HG02759 (cell line): ENCODE measurements around the gene TRAF3.

ENCODE experiments used
- ATAC-seq: cut with Tn5 transposase; IDR thresholded peaks from one replicate; pipeline ENCODE4 v1.9.1; 2021; ENCODE audit warnings: mild to moderate bottlenecking, moderate library complexity; ENCODE audit not compliant: unreplicated experiment

TRAF3 gene

GRCh38 chr14:102931580-102932285 lies 154.5 kb downstream of the TRAF3 start:
- no peak for ATAC-seq

- ATAC-seq, result no peak
Observed at GRCh38 chr14:102932484-102933248, 155.4 kb downstream of the TRAF3 start.

GRCh38 chr14:102933618-102934231 lies 156.5 kb downstream of the TRAF3 start:
- ATAC-seq, result no peak

GRCh38 chr14:102935756-102936155 lies 158.5 kb downstream of the TRAF3 start:
- no peak for ATAC-seq

DNA sequence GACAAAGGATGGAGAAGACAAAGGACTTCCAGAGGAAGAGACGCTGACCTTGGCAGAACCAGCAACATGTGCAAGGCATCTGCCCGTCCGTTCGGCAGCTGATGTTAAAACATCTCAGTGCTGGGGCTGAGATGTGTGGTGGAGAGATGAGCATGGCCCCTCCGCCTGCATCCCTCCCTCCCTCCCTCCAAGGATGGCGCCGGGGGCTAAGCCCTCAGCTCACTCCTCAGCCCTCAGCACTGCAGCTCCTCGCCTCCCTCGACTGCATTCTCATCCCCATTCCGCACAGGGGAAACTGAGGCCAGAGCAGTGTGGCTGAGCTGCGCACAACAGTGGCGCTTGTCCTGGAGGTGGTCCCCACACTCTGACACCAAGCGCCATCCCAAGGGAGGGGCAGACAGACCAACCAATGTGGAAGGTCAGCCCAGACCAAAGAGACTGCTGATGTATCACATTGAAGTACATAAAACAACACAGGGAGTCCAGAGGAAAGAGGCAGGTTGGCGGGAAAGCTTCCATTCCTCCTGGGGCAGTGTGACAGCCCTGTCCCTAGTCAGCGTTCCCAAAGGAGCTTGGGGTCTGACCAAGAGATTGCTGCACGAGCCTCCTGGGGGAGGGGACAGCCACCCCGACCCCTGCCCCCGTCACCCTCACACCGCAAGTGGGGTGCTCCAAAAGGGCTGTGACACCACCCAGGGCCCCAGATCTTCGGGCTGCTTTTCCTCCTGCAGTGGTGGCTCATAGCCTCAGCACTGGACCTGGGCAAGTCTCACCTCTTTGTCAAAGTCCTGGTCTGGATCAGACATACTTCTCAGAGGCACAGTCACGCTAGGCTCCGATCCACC lies 160.3 kb downstream of the TRAF3 start:
- ATAC-seq, result no peak

- ATAC-seq, result no peak
Observed at GRCh38 chr14:102938191-102938590, 160.9 kb downstream of the TRAF3 start.

DNA sequence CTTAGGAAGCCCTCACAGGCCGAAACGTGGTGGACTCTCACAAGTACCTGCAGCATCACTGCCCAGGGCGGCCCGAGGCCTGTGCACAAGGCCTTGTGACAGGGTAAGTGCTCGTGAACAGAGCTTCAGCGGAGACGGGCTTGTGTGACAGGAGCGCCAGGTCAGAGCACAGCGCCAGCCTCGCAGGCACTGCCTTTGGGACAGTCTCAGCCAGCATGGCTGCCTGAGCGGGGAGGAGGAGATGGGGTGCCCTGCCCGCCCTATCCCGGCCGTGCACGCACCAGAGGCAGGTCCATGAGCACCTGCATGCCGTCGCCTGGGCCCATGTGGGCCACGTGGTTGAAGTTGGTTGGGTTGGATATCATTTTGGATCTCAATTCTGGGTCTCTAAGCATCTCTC lies 162.1 kb downstream of the TRAF3 start:
- no peak for ATAC-seq

DNA sequence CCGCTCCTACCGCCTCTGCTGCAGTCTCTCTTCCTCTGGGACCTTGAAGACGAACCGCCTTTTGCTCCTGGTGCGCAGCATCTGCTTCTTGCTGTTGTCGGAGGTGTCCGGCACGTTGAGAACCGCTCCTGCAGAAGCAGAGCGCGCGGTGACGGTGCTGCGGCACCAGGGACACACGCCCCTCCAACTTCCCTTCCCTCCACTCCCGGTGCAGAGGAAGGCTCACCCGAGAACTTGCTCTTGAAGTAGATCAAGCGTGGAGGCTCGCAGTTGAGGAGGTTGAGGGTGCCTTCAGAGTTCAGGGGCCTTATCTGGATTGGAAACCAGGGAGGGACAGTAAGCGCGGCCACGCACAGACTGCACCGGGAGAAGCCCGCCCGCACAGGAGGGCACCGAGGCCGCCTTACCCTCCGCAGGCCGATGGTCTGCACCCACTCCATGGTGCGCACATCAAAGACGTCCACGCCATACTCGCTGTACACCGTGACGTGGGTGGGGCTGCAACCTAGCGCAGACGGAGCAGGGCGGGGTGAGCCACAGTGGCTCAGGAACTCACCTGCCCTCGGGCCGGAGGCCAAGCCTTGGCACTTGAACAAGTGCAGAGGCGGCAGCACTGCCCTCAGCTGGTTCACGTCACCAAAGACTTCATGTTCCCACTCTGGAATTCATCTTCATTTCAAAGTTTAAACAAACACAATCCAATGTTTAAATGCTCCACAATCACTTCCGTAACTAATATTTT lies 162.7 kb downstream of the TRAF3 start:
- ATAC-seq, result no peak

- ATAC-seq, result no peak
Observed at GRCh38 chr14:102940729-102941362, 163.6 kb downstream of the TRAF3 start.

DNA sequence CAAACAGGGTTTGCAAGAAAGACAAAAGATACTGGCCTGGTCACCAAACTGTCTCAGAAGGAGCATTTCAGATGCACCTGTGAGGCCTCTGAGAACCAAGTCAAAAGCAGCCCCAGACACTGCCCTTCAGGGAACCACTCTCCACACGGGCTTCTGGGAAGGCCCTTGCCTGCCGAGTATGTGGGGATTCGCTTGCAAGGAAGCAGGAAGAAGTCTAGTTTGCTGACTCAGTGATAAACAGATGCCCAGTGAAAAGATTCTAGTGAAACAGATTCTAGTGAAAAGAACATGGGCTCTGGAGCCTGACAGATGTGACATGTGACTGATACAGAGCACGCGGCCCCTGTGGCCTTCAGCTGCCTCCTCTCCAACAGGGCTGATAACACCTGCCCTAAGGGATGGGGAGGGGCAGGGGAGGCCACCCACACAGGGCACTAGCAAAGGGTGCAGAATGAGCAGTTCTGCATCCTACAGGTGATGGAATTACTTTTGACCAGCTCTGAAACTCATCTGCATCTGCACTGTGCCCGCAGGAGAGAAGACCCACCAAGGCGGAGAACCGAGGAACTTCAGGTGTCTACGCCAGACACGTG lies 164.3 kb downstream of the TRAF3 start:
- no peak for ATAC-seq

DNA sequence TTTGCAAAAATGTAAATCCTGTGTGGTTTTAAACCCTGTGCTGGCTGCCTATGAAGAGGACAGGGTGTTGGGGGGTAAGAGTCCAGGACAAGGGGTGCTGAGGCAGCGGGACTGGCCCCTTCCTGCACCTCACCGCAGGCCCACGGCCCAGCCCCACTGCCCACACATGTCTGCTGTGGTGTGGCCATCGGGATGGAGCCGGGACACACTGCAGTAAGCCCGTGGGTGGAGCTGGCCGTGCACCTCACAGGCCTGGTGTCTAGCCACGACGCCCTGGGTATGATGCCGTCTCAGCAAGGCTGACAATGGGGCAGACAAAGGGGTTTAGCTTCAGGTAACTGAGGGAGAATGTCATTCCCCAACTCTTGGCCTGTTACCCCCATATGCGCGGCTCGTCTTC lies 164.8 kb downstream of the TRAF3 start:
- ATAC-seq, result no peak

GRCh38 chr14:102943454-102943853 lies 166.2 kb downstream of the TRAF3 start:
- ATAC-seq, result no peak

DNA sequence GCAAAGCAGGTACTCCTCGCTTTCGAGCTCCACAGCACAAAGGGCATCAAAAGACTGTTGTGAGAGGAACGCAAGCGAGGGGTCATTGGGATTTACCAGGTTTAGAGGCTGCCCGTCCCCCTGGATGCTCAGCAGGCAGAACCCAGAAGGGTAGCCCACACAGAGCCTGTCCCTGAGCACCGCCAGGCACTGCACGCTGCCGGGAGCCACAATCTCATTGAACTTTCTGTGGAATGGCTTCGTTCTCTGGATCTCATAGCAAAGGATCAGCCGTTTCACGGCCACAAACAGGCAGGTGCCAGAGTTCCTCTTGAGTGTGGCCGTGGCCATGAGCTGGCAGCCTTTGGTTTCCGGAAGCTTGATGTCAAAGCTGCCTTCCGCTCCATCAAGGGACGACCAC lies 166.7 kb downstream of the TRAF3 start:
- no peak for ATAC-seq

DNA sequence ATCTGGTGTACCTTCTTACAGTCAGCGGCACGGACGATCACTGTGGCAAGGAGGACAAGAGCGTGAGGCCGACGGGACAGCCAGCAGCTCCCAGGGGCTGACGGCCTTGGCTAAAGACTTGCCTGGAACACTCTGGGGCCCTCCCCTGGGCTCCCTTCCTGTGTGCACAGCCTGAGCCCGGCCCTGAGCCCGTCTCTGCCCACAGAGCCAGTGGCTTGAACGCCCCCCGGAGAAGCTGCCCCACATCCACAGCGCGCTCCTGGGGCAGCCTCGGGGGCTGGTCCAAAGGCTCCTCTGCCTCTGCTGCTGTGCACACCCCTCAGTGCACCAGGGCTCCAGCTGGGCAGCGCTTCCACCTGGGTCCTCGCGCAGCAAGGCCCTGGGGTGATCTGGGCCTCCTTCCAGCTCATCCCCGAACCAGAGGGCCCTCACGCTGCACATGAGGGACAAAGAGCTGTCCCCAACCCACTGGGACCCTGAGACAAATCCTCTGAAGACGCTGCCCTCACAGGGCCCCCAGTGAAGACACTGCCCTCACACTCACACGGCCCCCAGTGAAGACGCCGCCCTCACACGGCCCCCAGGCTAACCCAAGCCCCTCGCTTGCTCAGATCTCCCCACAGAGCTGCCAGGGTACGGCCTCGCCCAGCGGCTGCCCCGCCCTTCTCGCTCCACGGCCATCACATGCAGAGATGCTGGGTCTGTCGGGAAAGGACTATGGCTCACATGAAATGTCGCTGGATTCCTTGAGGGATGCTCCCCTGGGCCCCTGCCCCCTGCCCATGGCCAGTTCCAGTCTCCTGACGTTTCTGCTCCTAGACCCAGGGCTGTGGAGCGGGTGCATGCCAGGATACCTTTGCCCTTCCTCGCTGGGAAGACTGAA lies 167.4 kb downstream of the TRAF3 start:
- no peak for ATAC-seq

GRCh38 chr14:102945346-102946130 lies 168.3 kb downstream of the TRAF3 start:
- no peak for ATAC-seq

DNA sequence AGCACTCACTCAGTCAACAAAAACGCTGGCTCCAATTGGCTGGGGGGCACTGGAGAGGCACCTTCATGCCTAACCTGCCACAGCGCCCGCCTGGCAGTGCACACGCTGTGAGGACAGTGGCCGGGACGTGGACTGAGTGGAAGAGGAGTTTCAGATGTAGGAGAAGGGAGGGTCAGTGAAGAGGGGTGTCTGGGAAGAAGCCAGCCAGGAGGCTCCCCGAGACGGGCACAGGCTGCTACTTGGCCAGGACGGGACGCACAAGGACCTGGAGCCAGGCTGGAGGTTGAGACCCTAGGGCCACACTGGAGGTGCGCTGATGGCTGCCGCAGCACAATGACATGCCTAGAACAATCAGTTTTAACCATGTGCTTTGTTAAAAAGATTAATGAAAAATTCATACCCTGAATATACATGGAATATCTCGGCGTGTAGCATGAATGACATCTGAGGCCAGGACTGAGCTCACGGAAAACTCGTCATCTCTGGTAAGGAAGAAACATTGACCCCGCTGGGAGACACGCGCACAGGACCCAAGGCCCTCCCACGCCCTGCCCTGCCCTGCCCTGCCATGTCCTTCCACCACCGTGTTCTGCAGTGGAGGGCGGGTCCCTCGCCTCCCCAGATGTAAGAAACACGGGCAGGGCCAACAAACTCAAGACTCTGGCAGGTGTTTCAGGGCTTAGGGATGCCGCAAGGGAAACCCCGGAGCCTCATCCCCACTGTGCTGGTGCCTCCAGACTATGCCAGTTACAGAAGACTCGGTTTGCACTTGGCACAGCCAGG lies 170.3 kb downstream of the TRAF3 start:
- no peak for ATAC-seq

GRCh38 chr14:102948698-102949061 lies 171.4 kb downstream of the TRAF3 start:
- no peak for ATAC-seq
